Activated naive CD8-positive, alpha-beta T cell treated with anti-CD3 and anti-CD28 coated beads, Interleukin-2, amount 50 U/mL, for 24 hours (primary cell): ENCODE results near the gene SYCE3.

Experiments used
- ATAC-seq: fragments of 150-1000 bp; cut with Tn5 transposase; one replicate; pipeline ENCODE4 v1.10.0; 2021
- DNase-seq: peaks from one replicate; pipeline ENCODE4 v3.0.0; 2021
- H3K27ac Mint-ChIP-seq: one replicate; pipeline ENCODE4 v1.8.0; 2021; ENCODE audit warnings: mild to moderate bottlenecking, mixed read lengths
- H3K27me3 Mint-ChIP-seq: one replicate; pipeline ENCODE4 v1.8.0; 2021; ENCODE audit warnings: mixed read lengths
- H3K36me3 Mint-ChIP-seq: one replicate; pipeline ENCODE4 v1.8.0; 2021; ENCODE audit warnings: low read depth, mixed read lengths
- H3K4me1 Mint-ChIP-seq: one replicate; pipeline ENCODE4 v1.8.0; 2021; ENCODE audit warnings: mixed read lengths
- H3K4me3 Mint-ChIP-seq: one replicate; pipeline ENCODE4 v1.8.0; 2021; ENCODE audit warnings: mild to moderate bottlenecking, moderate library complexity, mixed read lengths
- H3K9me3 Mint-ChIP-seq: one replicate; pipeline ENCODE4 v1.8.0; 2021; ENCODE audit warnings: mixed read lengths

The SYCE3 gene

DNA sequence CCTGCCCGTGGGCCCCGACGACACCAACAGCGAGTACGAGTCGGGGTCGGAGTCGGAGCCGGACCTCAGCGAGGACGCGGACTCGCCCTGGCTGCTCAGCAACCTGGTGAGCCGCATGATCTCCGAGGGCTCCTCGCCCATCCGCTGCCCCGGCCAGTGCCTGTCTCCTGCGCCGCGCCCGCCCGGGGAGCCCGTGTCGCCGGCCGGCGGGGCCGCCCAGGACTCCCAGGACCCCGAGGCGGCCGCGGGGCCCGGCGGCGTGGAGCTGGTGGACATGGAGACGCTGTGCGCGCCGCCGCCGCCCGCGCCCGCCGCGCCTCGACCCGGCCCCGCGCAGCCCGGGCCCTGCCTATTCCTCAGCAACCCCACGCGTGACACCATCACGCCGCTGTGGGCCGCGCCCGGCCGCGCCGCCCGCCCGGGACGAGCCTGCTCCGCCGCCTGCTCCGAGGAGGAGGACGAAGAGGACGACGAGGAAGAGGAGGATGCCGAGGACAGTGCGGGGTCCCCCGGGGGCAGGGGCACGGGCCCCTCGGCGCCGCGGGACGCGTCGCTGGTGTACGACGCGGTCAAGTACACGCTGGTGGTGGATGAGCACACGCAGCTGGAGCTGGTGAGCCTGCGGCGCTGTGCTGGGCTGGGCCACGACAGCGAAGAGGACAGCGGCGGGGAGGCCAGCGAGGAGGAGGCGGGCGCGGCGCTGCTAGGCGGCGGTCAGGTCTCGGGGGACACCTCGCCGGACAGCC, 41.7 kb upstream of the SYCE3 start:
- H3K4me1 Mint-ChIP-seq, result peaks cover 3% of the 10 kb centered on the region
- ATAC-seq (no peak), DNase-seq (no peak)
- H3K36me3 Mint-ChIP-seq, result peaks cover 2% of the 10 kb centered on the region
- H3K4me3 Mint-ChIP-seq, result no peak overlapping the region
- H3K27ac Mint-ChIP-seq, result no peak overlapping the region
- H3K9me3 Mint-ChIP-seq, result no peaks in the 10 kb centered on the region
- H3K27me3 Mint-ChIP-seq, result peaks cover 51% of the 10 kb centered on the region

- Mint-ChIP-seq H3K27ac (no peak overlapping the region), H3K36me3 (peaks cover 2% of the 10 kb centered on the region), H3K9me3 (no peaks in the 10 kb centered on the region), H3K4me3 (no peak overlapping the region), H3K27me3 (peaks cover 46% of the 10 kb centered on the region), H3K4me1 (peaks cover 3% of the 10 kb centered on the region)
- DNase-seq (no peak), ATAC-seq (no peak)
These were observed 41.0 kb upstream of the SYCE3 start for GRCh38 chr22:50603511-50604255.

- H3K9me3 Mint-ChIP-seq, result no peaks in the 10 kb centered on the region
- H3K27me3 Mint-ChIP-seq, result peaks cover 48% of the 10 kb centered on the region
- ATAC-seq (no peak), DNase-seq (no peak)
- H3K4me1 Mint-ChIP-seq, result peaks cover 3% of the 10 kb centered on the region
- peak overlapping the region; percentile 70 for H3K4me3 Mint-ChIP-seq
- H3K27ac Mint-ChIP-seq, result no peak overlapping the region
- peaks cover 3% of the 10 kb centered on the region for H3K36me3 Mint-ChIP-seq
These were observed 39.6 kb upstream of the SYCE3 start for GRCh38 chr22:50602338-50602700.

GRCh38 chr22:50601669-50602337, 39.1 kb upstream of the SYCE3 start:
- Mint-ChIP-seq H3K9me3 (no peaks in the 10 kb centered on the region), H3K36me3 (peaks cover 3% of the 10 kb centered on the region), H3K4me3 (peak overlapping the region; percentile 70), H3K27me3 (peaks cover 48% of the 10 kb centered on the region), H3K4me1 (peaks cover 3% of the 10 kb centered on the region), H3K27ac (no peak overlapping the region)
- ATAC-seq (no peak), DNase-seq (no peak)

DNA sequence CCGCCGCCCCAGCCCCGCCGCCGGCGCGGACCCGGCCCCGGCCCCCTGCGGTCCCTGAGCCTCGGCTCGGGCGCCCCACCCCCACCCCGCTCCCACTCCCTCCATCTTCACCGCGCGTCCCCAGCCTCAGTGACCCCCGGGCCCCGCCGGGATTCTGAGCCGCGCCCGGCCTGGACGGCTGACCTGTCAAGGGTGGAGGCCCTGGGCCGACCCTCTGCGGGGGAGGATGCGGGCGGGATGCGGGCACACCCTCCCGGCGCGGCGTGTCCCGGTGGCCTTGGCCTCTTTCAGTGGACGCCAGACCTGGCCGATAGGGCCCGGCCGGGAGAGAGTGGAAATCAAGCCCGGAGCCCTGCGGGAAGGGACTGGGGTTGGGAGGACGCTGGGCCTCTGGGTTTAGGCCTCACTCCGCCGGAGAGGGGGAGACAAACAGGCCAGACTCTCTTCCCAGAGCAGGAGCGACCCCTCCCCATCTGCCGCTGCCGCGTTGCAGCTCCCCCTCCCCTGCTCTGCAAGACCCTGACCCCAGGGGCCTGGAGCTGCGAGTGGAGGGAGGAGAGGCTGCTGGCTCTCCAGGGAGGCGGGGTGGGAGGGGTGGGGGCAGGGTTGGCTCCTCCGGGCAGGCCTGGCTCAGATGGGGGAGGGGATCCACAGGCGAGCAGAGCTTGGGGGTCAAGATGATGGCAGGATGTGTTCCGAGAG, 38.4 kb upstream of the SYCE3 start:
- peaks cover 3% of the 10 kb centered on the region for H3K36me3 Mint-ChIP-seq
- no peak for DNase-seq
- H3K9me3 Mint-ChIP-seq, result no peaks in the 10 kb centered on the region
- no peak overlapping the region for H3K27ac Mint-ChIP-seq
- ATAC-seq, result no peak
- H3K4me3 Mint-ChIP-seq, result peak overlapping the region; percentile 70
- peaks cover 44% of the 10 kb centered on the region for H3K27me3 Mint-ChIP-seq
- peaks cover 3% of the 10 kb centered on the region for H3K4me1 Mint-ChIP-seq

DNA sequence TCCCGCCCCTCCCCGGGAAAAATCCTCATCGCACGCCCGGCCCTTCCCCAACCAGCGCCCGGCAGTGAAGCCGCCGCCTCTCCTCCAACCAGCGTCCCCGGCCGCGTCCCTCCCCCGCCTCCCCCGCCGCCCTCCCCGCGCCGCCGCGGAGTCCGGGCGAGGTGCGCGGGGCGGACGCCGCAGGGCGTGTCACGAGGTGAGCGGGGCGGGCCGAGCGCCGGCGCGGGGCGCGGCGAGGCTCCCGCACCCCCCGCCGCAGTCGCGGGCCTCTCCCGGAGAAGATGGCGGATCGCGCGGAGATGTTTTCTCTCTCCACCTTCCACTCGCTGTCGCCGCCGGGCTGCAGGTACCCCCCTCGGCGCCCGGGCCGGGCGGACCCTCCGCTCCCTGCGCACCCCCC, 37.8 kb upstream of the SYCE3 start, which contains the start of gene MAPK8IP2:
TSS of gene MAPK8IP2 (plus strand) at position 256 of the 400 bp plus-strand sequence. CDS start at position 282, 26 bp downstream.
- Mint-ChIP-seq H3K27ac (no peak within 1 kb of the TSS), H3K27me3 (peaks cover 38% of the 10 kb centered on the region), H3K4me1 (peaks cover 3% of the 10 kb centered on the region), H3K9me3 (no peaks in the 10 kb centered on the region), H3K4me3 (peak within 1 kb of the TSS; percentile 70), H3K36me3 (peaks cover 3% of the 10 kb centered on the region)
- DNase-seq (no peak), ATAC-seq (peak; percentile 15)

GRCh38 chr22:50599816-50600455, 37.2 kb upstream of the SYCE3 start:
- peak overlapping the region; percentile 51 for H3K4me3 Mint-ChIP-seq
- DNase-seq (peak; percentile 74), ATAC-seq (peak; percentile 50)
- peaks cover 3% of the 10 kb centered on the region for H3K4me1 Mint-ChIP-seq
- H3K27me3 Mint-ChIP-seq, result peaks cover 33% of the 10 kb centered on the region
- peaks cover 5% of the 10 kb centered on the region for H3K36me3 Mint-ChIP-seq
- no peak overlapping the region for H3K27ac Mint-ChIP-seq
- no peaks in the 10 kb centered on the region for H3K9me3 Mint-ChIP-seq

DNA sequence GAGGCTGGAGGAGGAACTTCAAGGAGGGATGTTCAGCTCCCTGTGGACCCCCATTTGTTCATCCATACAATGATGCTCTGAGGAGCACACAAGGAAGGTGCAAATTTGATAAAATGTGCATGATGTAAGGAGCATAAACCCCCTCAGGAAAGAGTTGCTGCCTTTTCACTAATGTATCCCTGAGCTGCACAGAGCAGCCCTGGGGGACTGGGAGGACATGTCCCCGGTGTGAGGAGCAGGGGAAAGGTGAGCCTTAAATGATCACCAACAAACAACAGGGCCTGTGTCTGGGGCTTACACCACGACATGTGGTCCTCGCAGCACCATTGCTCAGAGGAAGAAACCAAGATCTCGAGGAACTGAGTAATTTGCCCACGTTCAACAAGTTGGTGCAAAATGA, 34.4 kb upstream of the SYCE3 start:
- no peak for ATAC-seq
- no peak overlapping the region for H3K27ac Mint-ChIP-seq
- H3K27me3 Mint-ChIP-seq, result peaks cover 18% of the 10 kb centered on the region
- H3K9me3 Mint-ChIP-seq, result no peaks in the 10 kb centered on the region
- H3K36me3 Mint-ChIP-seq, result peaks cover 5% of the 10 kb centered on the region
- no peak for DNase-seq
- peaks cover 3% of the 10 kb centered on the region for H3K4me1 Mint-ChIP-seq
- no peak overlapping the region for H3K4me3 Mint-ChIP-seq

GRCh38 chr22:50595189-50595588, 32.5 kb upstream of the SYCE3 start:
- no peak overlapping the region for H3K27ac Mint-ChIP-seq
- no peaks in the 10 kb centered on the region for H3K4me1 Mint-ChIP-seq
- peaks cover 11% of the 10 kb centered on the region for H3K27me3 Mint-ChIP-seq
- H3K36me3 Mint-ChIP-seq, result peaks cover 4% of the 10 kb centered on the region
- no peak for DNase-seq
- no peak overlapping the region for H3K4me3 Mint-ChIP-seq
- no peaks in the 10 kb centered on the region for H3K9me3 Mint-ChIP-seq
- no peak for ATAC-seq

DNA sequence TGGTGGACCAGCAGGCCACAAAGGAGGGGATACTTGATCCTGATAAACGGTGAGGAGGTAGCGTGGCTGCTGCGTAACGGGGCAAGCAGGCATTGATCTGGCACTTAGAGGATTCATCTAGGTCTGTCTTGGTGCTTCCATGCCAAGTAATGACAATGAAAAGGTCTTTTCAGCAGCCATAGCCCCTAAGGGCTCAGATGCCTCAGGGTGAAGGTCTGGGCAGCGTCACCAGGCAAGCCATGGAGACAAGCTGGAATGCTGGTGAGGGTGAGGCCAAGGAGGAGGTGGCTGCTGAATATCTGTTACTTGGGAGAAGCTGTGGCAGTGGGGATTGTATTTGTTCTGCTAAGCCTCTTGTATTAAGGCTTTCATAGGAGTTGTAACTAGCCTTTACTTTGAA, 24.7 kb upstream of the SYCE3 start:
- no peak overlapping the region for H3K27ac Mint-ChIP-seq
- DNase-seq, result no peak
- H3K9me3 Mint-ChIP-seq, result no peaks in the 10 kb centered on the region
- no peak for ATAC-seq
- no peak overlapping the region for H3K4me3 Mint-ChIP-seq
- H3K27me3 Mint-ChIP-seq, result no peaks in the 10 kb centered on the region
- no peaks in the 10 kb centered on the region for H3K36me3 Mint-ChIP-seq
- H3K4me1 Mint-ChIP-seq, result peaks cover 7% of the 10 kb centered on the region

- no peak overlapping the region for H3K4me3 Mint-ChIP-seq
- H3K9me3 Mint-ChIP-seq, result no peaks in the 10 kb centered on the region
- DNase-seq (no peak), ATAC-seq (no peak)
- H3K27me3 Mint-ChIP-seq, result no peaks in the 10 kb centered on the region
- no peaks in the 10 kb centered on the region for H3K36me3 Mint-ChIP-seq
- peaks cover 10% of the 10 kb centered on the region for H3K4me1 Mint-ChIP-seq
- H3K27ac Mint-ChIP-seq, result no peak overlapping the region
These were observed 23.7 kb upstream of the SYCE3 start for GRCh38 chr22:50586416-50586815.

GRCh38 chr22:50585781-50586180, 23.1 kb upstream of the SYCE3 start:
- Mint-ChIP-seq H3K27ac (no peak overlapping the region), H3K36me3 (no peaks in the 10 kb centered on the region), H3K4me1 (peaks cover 15% of the 10 kb centered on the region), H3K27me3 (no peaks in the 10 kb centered on the region), H3K4me3 (no peak overlapping the region), H3K9me3 (no peaks in the 10 kb centered on the region)
- no peak for ATAC-seq
- DNase-seq, result no peak

- DNase-seq (no peak), ATAC-seq (no peak)
- H3K4me1 Mint-ChIP-seq, result peaks cover 19% of the 10 kb centered on the region
- no peaks in the 10 kb centered on the region for H3K9me3 Mint-ChIP-seq
- no peak overlapping the region for H3K27ac Mint-ChIP-seq
- peaks cover 3% of the 10 kb centered on the region for H3K36me3 Mint-ChIP-seq
- H3K27me3 Mint-ChIP-seq, result no peaks in the 10 kb centered on the region
- no peak overlapping the region for H3K4me3 Mint-ChIP-seq
These were observed 22.5 kb upstream of the SYCE3 start for GRCh38 chr22:50585238-50585637.
